WTC11 (cell line): ENCODE data around the gene TUT4. TPM values are rescaled to one million over a fixed set of nuclear protein-coding genes. Genes with fewer than 3 reads are reported as not detected.

Experiments used
- ATAC-seq: fragments of 200-7000 bp; cut with Tn5 transposase; 2 replicates; pipeline ENCODE4 v1.10.0; 2021; ENCODE audit warnings: mild to moderate bottlenecking, moderate library complexity
- CTCF ChIA-PET: fragments of 300-600 bp; sonication (Branson Sonifier 250); formaldehyde crosslinking; loops from one replicate; lab custom pipeline; 2021; ENCODE audit warnings: antibody characterized with exemption; lab: Charles Lee
- POLR2A ChIA-PET: fragments of 350-600 bp; sonication (Branson Sonifier 250); formaldehyde crosslinking; loops from one replicate; lab custom pipeline; 2021; ENCODE audit warnings: antibody characterized with exemption; lab: Charles Lee
- DNase-seq: peaks from one replicate; pipeline ENCODE4 v3.0.0; 2021; ENCODE audit warnings: low spot score
- H3K27ac Mint-ChIP-seq: 2 replicates; pipeline ENCODE4 v1.8.0; 2021; ENCODE audit warnings: mixed read lengths
- H3K27me3 Mint-ChIP-seq: 2 replicates; pipeline ENCODE4 v1.8.0; 2021; ENCODE audit warnings: low read depth, mild to moderate bottlenecking, moderate library complexity, mixed read lengths
- H3K36me3 Mint-ChIP-seq: 2 replicates; pipeline ENCODE4 v1.8.0; 2021; ENCODE audit warnings: mixed read lengths
- H3K4me1 Mint-ChIP-seq: 2 replicates; pipeline ENCODE4 v1.8.0; 2022; ENCODE audit warnings: mixed read lengths
- H3K4me3 Mint-ChIP-seq: 2 replicates; pipeline ENCODE4 v1.8.0; 2021; ENCODE audit warnings: mild to moderate bottlenecking, moderate library complexity, mixed read lengths
- H3K9me3 Mint-ChIP-seq: 2 replicates; pipeline ENCODE4 v1.8.0; 2021; ENCODE audit warnings: mixed read lengths
- AR ChIP-seq: fragments of 250-450 bp; sonication (Bioruptor Pico); IDR thresholded peaks from 2 replicates; pipeline ENCODE4 v1.9.0; 2021; ENCODE audit warnings: mild to moderate bottlenecking
- ATF3 ChIP-seq: sonication (generic); formaldehyde crosslinking; conservative IDR thresholded peaks from 2 replicates; pipeline ENCODE4 v1.8.1; 2022; ENCODE audit warnings: mild to moderate bottlenecking, missing genetic modification reagents
- CREM ChIP-seq: sonication (generic); formaldehyde crosslinking; IDR thresholded peaks from 2 replicates; pipeline ENCODE4 v1.8.1; 2022; ENCODE audit warnings: mild to moderate bottlenecking, missing genetic modification reagents, moderate library complexity
- E2F5 ChIP-seq: sonication (generic); formaldehyde crosslinking; IDR thresholded peaks from 2 replicates; pipeline ENCODE4 v1.8.1; 2022; ENCODE audit warnings: mild to moderate bottlenecking, moderate library complexity, missing genetic modification reagents
- ERG ChIP-seq: fragments of 250-450 bp; sonication (Bioruptor Pico); IDR thresholded peaks from 2 replicates; pipeline ENCODE4 v1.8.0; 2021; ENCODE audit warnings: mild to moderate bottlenecking
- FOXJ3 ChIP-seq: sonication (generic); formaldehyde crosslinking; IDR thresholded peaks from 2 replicates; pipeline ENCODE4 v1.9.0; 2021; ENCODE audit warnings: missing genetic modification reagents, mild to moderate bottlenecking, borderline replicate concordance
- FOXK1 ChIP-seq: sonication (generic); formaldehyde crosslinking; IDR thresholded peaks from 2 replicates; pipeline ENCODE4 v1.8.0; 2022; ENCODE audit warnings: mild to moderate bottlenecking, moderate library complexity, missing genetic modification reagents
- FOXP1 ChIP-seq: sonication (generic); formaldehyde crosslinking; IDR thresholded peaks from 2 replicates; pipeline ENCODE4 v1.8.0; 2022; ENCODE audit warnings: missing genetic modification reagents, mild to moderate bottlenecking, moderate library complexity, borderline replicate concordance
- HMGA2 ChIP-seq: fragments of 250-450 bp; sonication (Bioruptor Pico); IDR thresholded peaks from 2 replicates; pipeline ENCODE4 v1.4.0; 2021; ENCODE audit warnings: mild to moderate bottlenecking, moderate library complexity
- IRF1 ChIP-seq: sonication (generic); formaldehyde crosslinking; IDR thresholded peaks from 2 replicates; pipeline ENCODE4 v1.8.0; 2023; ENCODE audit warnings: missing genetic modification reagents
- JUN ChIP-seq: sonication (generic); formaldehyde crosslinking; IDR thresholded peaks from 2 replicates; pipeline ENCODE4 v1.8.0; 2023; ENCODE audit warnings: mild to moderate bottlenecking, missing genetic modification reagents
- NR3C1 ChIP-seq: sonication (generic); formaldehyde crosslinking; conservative IDR thresholded peaks from 2 replicates; pipeline ENCODE4 v1.8.1; 2023; ENCODE audit warnings: low read depth, mild to moderate bottlenecking, missing genetic modification reagents
- PRDM15 ChIP-seq: sonication (generic); formaldehyde crosslinking; IDR thresholded peaks from 2 replicates; pipeline ENCODE4 v1.8.0; 2022; ENCODE audit warnings: missing genetic modification reagents
- RORB ChIP-seq: fragments of 250-450 bp; sonication (Bioruptor Pico); IDR thresholded peaks from 2 replicates; pipeline ENCODE4 v1.9.0; 2021; ENCODE audit warnings: mild to moderate bottlenecking
- SOX15 ChIP-seq: fragments of 250-450 bp; sonication (Bioruptor Pico); IDR thresholded peaks from 2 replicates; pipeline ENCODE4 v1.9.0; 2021; ENCODE audit warnings: mild to moderate bottlenecking
- TCF7 ChIP-seq: sonication (generic); formaldehyde crosslinking; IDR thresholded peaks from 2 replicates; pipeline ENCODE4 v1.8.0; 2022; ENCODE audit warnings: mild to moderate bottlenecking, low read depth, missing genetic modification reagents, moderate library complexity
- ZNF121 ChIP-seq: sonication (generic); formaldehyde crosslinking; IDR thresholded peaks from 2 replicates; pipeline ENCODE4 v1.8.0; 2023; ENCODE audit warnings: missing genetic modification reagents
- ZNF232 ChIP-seq: sonication (generic); formaldehyde crosslinking; IDR thresholded peaks from 2 replicates; pipeline ENCODE4 v1.8.0; 2022; ENCODE audit warnings: mild to moderate bottlenecking, missing genetic modification reagents
- ZNF416 ChIP-seq: fragments of 250-450 bp; sonication (Bioruptor Pico); IDR thresholded peaks from 2 replicates; pipeline ENCODE4 v1.9.0; 2021; ENCODE audit warnings: mild to moderate bottlenecking, inconsistent platforms
- ZNF671 ChIP-seq: fragments of 250-450 bp; sonication (Bioruptor Pico); IDR thresholded peaks from 2 replicates; pipeline ENCODE4 v1.8.0; 2021; ENCODE audit warnings: mild to moderate bottlenecking
- ZSCAN18 ChIP-seq: fragments of 250-450 bp; sonication (Bioruptor Pico); IDR thresholded peaks from 2 replicates; pipeline ENCODE4 v2.1.2; 2022; ENCODE audit warnings: mild to moderate bottlenecking, moderate library complexity
- total RNA-seq: library from RNA; stranded (reverse); gene quantifications from 3 replicates; pipeline ENCODE4 v1.2.3, GENCODE V29; 2021

The TUT4 gene
- total RNA-seq, 1 experiment from 2014 or later, result 63.3 TPM

GRCh38 chr1:52400131-52400530, 152.8 kb downstream of the TUT4 start (continued):
- TF ChIP-seq IRF1 (CRISPR knock-in tag) (no peak), FOXK1 (CRISPR knock-in tag) (no peak)

GRCh38 chr1:52399629-52400028, 153.3 kb downstream of the TUT4 start:
- TF ChIP-seq TCF7, result no peak
- no peak for TF ChIP-seq FOXP1
- TF ChIP-seq HMGA2 (CRISPR knock-in tag), result no peak
- no peak for TF ChIP-seq RORB
- no peak for TF ChIP-seq ZNF416 (CRISPR knock-in tag)
- peak overlapping the region; percentile 22; the same call in 1 of the 2 replicates for H3K27ac Mint-ChIP-seq

GRCh38 chr1:52393174-52393573, 159.7 kb downstream of the TUT4 start:
- CTCF ChIA-PET, result no interaction called here

More at GRCh38 chr1:52399629-52400028, 153.3 kb downstream of the TUT4 start:
- Mint-ChIP-seq H3K4me3 (no peak overlapping the region), H3K4me1 (peaks cover 16% of the 10 kb centered on the region), H3K36me3 (peaks cover 59% of the 10 kb centered on the region), H3K9me3 (no peaks in the 10 kb centered on the region), H3K27me3 (no peaks in the 10 kb centered on the region)
- CTCF ChIA-PET, result no interaction called here
- POLR2A ChIA-PET, result no interaction called here
- ATAC-seq (no peak), DNase-seq (no peak)

More at GRCh38 chr1:52393174-52393573, 159.7 kb downstream of the TUT4 start:
- DNase-seq, result no peak
- TF ChIP-seq E2F5 (CRISPR knock-in tag) (no peak), PRDM15 (no peak), NR3C1 (CRISPR knock-in tag) (no peak), ZNF121 (CRISPR knock-in tag) (no peak), ERG (CRISPR knock-in tag) (no peak), ZNF671 (CRISPR knock-in tag) (no peak), SOX15 (CRISPR knock-in tag) (no peak), CREM (no peak), AR (CRISPR knock-in tag) (no peak), ZSCAN18 (CRISPR knock-in tag) (no peak), JUN (CRISPR knock-in tag) (no peak), ZNF416 (CRISPR knock-in tag) (no peak), FOXJ3 (no peak), ZNF232 (CRISPR knock-in tag) (no peak), ATF3 (no peak)
- no peaks in the 10 kb centered on the region for H3K4me1 Mint-ChIP-seq
- peaks cover 75% of the 10 kb centered on the region for H3K36me3 Mint-ChIP-seq
- ATAC-seq, result no peak
- no peaks in the 10 kb centered on the region for H3K9me3 Mint-ChIP-seq
- POLR2A ChIA-PET, result interaction anchor here (1.4 kb wide), 1 partner anchor 11 kb away, joined by 3 read pairs; the partner anchor contains the start of genes ORC1 and PRPF38A
- H3K4me3 Mint-ChIP-seq, result no peak overlapping the region
- H3K27me3 Mint-ChIP-seq, result no peaks in the 10 kb centered on the region
- no peak overlapping the region for H3K27ac Mint-ChIP-seq
